Endothelial cell of umbilical vein (primary cell): ENCODE results near the gene PLPPR2.

Experiments
- CTCF ChIP-seq, 2 donors: IDR thresholded peaks; 1 replicate in 1 of 2; 2 replicates in 1 of 2; pipeline ENCODE4 v1.5.1; 2011; ENCODE audit warnings: low read length in 2 of 2, mild to moderate bottlenecking in 2 of 2, moderate library complexity in 2 of 2, control low read depth in 1 of 2, inconsistent platforms in 1 of 2, low read depth in 1 of 2; ENCODE audit not compliant: insufficient read depth in 1 of 2; ENCODE audit errors: extremely low read depth in 1 of 2
- EZH2 ChIP-seq: IDR thresholded peaks from 2 replicates; pipeline ENCODE4 v1.6.1; 2012; ENCODE audit warnings: borderline replicate concordance, low read depth, mild to moderate bottlenecking, moderate library complexity, low read length, inconsistent platforms; ENCODE audit not compliant: severe bottlenecking
- MAX ChIP-seq: IDR thresholded peaks from 2 replicates; pipeline ENCODE4 v1.6.1; 2011; ENCODE audit not compliant: insufficient read depth, insufficient read length
- POLR2A ChIP-seq: IDR thresholded peaks from 2 replicates; pipeline ENCODE4 v1.6.1; 2012; ENCODE audit warnings: low read depth, mild to moderate bottlenecking, control low read depth, low read length
- POLR2AphosphoS5 ChIP-seq: IDR thresholded peaks from 2 replicates; pipeline ENCODE4 v1.6.1; 2012; ENCODE audit warnings: low read depth, mild to moderate bottlenecking, control low read depth, low read length, moderate library complexity; ENCODE audit not compliant: insufficient read depth

GRCh38 chr19:11373166-11373884 is 18.1 kb downstream of the PLPPR2 start:
- TF ChIP-seq CTCF (IDR thresholded peaks at IDR 0.05; ENCODE audit: extremely low read depth in 1 of 2, insufficient read depth in 1 of 2, low read depth in 1 of 2, low read length in 2 of 2) = no peak
- no peak for TF ChIP-seq MAX
- no peak for TF ChIP-seq EZH2
- TF ChIP-seq POLR2AphosphoS5 = no peak
- TF ChIP-seq POLR2A = no peak
